Mesendoderm (in vitro differentiated cells): Measurements from ENCODE around the gene PARD3.

ENCODE experiments used
- DNase-seq: peaks from one replicate; pipeline ENCODE4 v3.0.0; 2013
- H2AK5ac ChIP-seq: 2 replicates; pipeline ENCODE4 v1.6.1; 2013; ENCODE audit warnings: low read length, inconsistent platforms
- H2BK120ac ChIP-seq: 2 replicates; pipeline ENCODE4 v1.6.1; 2013; ENCODE audit warnings: low read depth, mild to moderate bottlenecking, low read length, moderate library complexity, mixed read lengths
- H2BK15ac ChIP-seq: replicated peaks from 2 replicates; pipeline ENCODE4 v1.6.1; 2013; ENCODE audit warnings: low read depth, mild to moderate bottlenecking, moderate library complexity
- H2BK5ac ChIP-seq: 2 replicates; pipeline ENCODE4 v1.6.1; 2013; ENCODE audit warnings: low read length, inconsistent platforms
- H3K18ac ChIP-seq: 2 replicates; pipeline ENCODE4 v1.6.1; 2013; ENCODE audit warnings: mild to moderate bottlenecking, low read length, mixed read lengths
- H3K23ac ChIP-seq: one replicate; pipeline ENCODE4 v1.6.1; 2013; ENCODE audit warnings: low read length
- H3K27ac ChIP-seq: 2 replicates; pipeline ENCODE4 v1.5.1; 2013; ENCODE audit warnings: low read depth, mild to moderate bottlenecking, inconsistent platforms, low read length, moderate library complexity
- H3K27me3 ChIP-seq: 2 replicates; pipeline ENCODE4 v1.6.1; 2013; ENCODE audit warnings: low read length, control low read depth, mild to moderate bottlenecking, inconsistent platforms; ENCODE audit not compliant: insufficient read depth, poor library complexity
- H3K36me3 ChIP-seq: 2 replicates; pipeline ENCODE4 v1.6.1; 2013; ENCODE audit warnings: low read length, inconsistent platforms; ENCODE audit not compliant: control insufficient read depth, insufficient read depth
- H3K4ac ChIP-seq: one replicate; pipeline ENCODE4 v1.6.1; 2013; ENCODE audit warnings: low read depth, mild to moderate bottlenecking, low read length, moderate library complexity
- H3K4me1 ChIP-seq: 2 replicates; pipeline ENCODE4 v1.6.1; 2013; ENCODE audit warnings: low read depth, low read length, inconsistent platforms; ENCODE audit not compliant: control insufficient read depth
- H3K4me2 ChIP-seq: 2 replicates; pipeline ENCODE4 v1.6.1; 2013; ENCODE audit warnings: low read length
- H3K4me3 ChIP-seq: 2 replicates; pipeline ENCODE4 v1.5.1; 2013; ENCODE audit warnings: mild to moderate bottlenecking, low read length
- H3K56ac ChIP-seq: one replicate; pipeline ENCODE4 v1.6.1; 2013; ENCODE audit warnings: low read length
- H3K79me1 ChIP-seq: 2 replicates; pipeline ENCODE4 v1.6.1; 2013; ENCODE audit warnings: low read length, inconsistent platforms
- H3K79me2 ChIP-seq: 2 replicates; pipeline ENCODE4 v1.6.1; 2013; ENCODE audit warnings: mild to moderate bottlenecking, low read length; ENCODE audit not compliant: control insufficient read depth, insufficient read depth
- H3K9ac ChIP-seq: 2 replicates; pipeline ENCODE4 v1.6.1; 2013; ENCODE audit warnings: low read length, inconsistent platforms
- H4K5ac ChIP-seq: one replicate; pipeline ENCODE4 v1.6.1; 2013; ENCODE audit warnings: low read length
- H4K8ac ChIP-seq: one replicate; pipeline ENCODE4 v1.6.1; 2013; ENCODE audit warnings: low read depth, mild to moderate bottlenecking, control low read depth, low read length, moderate library complexity
- WGBS: extraction: QIAGEN DNeasy Blood & Tissue Kit; methylation state at CpG from one replicate; pipeline ENCODE4 v1.1.7; 2013; ENCODE audit warnings: low lambda C conversion rate, missing lambda C conversion rate; ENCODE audit not compliant: insufficient coverage; ENCODE audit errors: extremely low coverage; 5-methylcytosine and 5-hydroxymethylcytosine counted together

The PARD3 gene

DNA sequence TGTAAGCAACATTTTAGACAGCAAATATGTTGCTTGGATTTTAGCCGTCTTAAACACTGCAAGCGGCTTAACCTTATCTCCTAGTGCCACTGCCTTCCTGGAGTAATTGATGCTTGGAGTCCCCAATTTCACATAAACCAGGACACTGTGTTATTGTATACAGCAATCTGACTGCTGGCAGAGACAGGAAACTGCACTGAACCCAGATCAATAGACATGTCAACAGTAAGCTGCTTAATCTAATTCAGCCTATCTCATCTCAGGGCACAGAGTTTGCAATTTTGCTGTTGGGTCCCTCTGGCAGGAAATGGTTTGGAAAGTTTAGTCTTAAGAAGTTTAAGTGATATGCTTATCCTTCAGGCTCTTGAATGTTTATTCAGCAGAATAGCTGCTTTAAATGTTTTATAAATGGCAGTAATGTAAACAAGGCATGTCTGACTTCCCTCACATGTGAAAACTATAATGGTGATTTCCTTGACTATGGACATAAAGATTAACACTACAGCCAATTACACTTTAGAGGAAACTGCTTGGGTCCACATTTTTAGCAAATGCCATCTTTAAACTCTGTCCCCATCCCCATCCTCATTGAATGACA lies 598.6 kb downstream of the PARD3 start:
- no peak overlapping the region for H3K4ac ChIP-seq

DNA sequence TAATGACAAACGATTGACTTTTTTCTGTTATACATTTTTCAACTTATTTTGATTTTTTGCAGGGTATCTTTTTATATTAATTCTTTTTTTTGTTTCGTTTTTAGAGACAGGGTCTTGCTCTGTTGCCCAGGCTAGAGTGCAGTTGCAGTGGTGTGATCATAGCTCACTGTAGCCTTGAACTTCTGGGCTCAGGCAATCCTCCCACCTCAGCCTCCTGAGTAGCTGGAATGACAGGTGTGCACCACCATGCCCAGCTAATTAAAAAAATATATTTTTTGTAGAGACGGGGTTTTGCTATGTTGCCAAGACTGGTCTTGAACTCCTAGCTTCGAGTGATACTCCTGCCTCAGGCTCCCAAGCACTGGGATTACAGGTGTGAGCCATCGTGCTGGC lies 601.3 kb downstream of the PARD3 start:
- no peak overlapping the region for H3K27ac ChIP-seq

More for the DNA sequence above, 598.6 kb downstream of the PARD3 start:
- no peak overlapping the region for H3K18ac ChIP-seq
- no peak overlapping the region for H3K23ac ChIP-seq
- peaks cover 5% of the 10 kb centered on the region for H3K4me1 ChIP-seq
- no peaks in the 10 kb centered on the region for H3K79me2 ChIP-seq
- H3K56ac ChIP-seq, result no peak overlapping the region
- no peak overlapping the region for H3K27ac ChIP-seq
- no peak overlapping the region for H3K4me3 ChIP-seq
- H3K79me1 ChIP-seq, result no peaks in the 10 kb centered on the region
- no peak overlapping the region for H2BK15ac ChIP-seq
- no peak for DNase-seq
- H2AK5ac ChIP-seq, result no peak overlapping the region
- no peaks in the 10 kb centered on the region for H3K36me3 ChIP-seq
- no peak overlapping the region for H3K9ac ChIP-seq
- no CpG with 5 or more reads among the region's 2 CpGs for WGBS
- no peaks in the 10 kb centered on the region for H3K27me3 ChIP-seq
- H4K8ac ChIP-seq, result no peak overlapping the region
- no peak overlapping the region for H2BK5ac ChIP-seq
- H3K4me2 ChIP-seq, result no peak overlapping the region
- H4K5ac ChIP-seq, result no peak overlapping the region
- no peak overlapping the region for H2BK120ac ChIP-seq

GRCh38 chr10:34213193-34213804 lies 601.8 kb downstream of the PARD3 start:
- Histone ChIP-seq H3K27ac (no peak overlapping the region), H3K4me2 (no peak overlapping the region), H3K4me3 (no peak overlapping the region), H3K27me3 (no peaks in the 10 kb centered on the region), H2AK5ac (no peak overlapping the region), H4K5ac (no peak overlapping the region), H3K79me2 (no peaks in the 10 kb centered on the region), H3K4me1 (peaks cover 5% of the 10 kb centered on the region), H3K18ac (no peak overlapping the region), H3K4ac (no peak overlapping the region), H2BK120ac (no peak overlapping the region), H3K36me3 (no peaks in the 10 kb centered on the region), H2BK15ac (no peak overlapping the region), H3K79me1 (no peaks in the 10 kb centered on the region), H3K23ac (no peak overlapping the region), H4K8ac (no peak overlapping the region), H3K9ac (no peak overlapping the region), H3K56ac (no peak overlapping the region), H2BK5ac (no peak overlapping the region)
- WGBS, result no CpG with 5 or more reads among the region's 6 CpGs
- DNase-seq, result peak; percentile 72

More for the DNA sequence above, 601.3 kb downstream of the PARD3 start:
- Histone ChIP-seq H2BK15ac (no peak overlapping the region), H3K79me2 (no peaks in the 10 kb centered on the region), H3K56ac (no peak overlapping the region), H3K23ac (no peak overlapping the region), H3K4ac (no peak overlapping the region), H2AK5ac (no peak overlapping the region), H3K18ac (no peak overlapping the region), H3K27me3 (no peaks in the 10 kb centered on the region), H3K4me1 (peaks cover 5% of the 10 kb centered on the region), H4K5ac (no peak overlapping the region), H2BK5ac (no peak overlapping the region), H3K4me3 (no peak overlapping the region), H3K36me3 (no peaks in the 10 kb centered on the region), H2BK120ac (no peak overlapping the region), H3K79me1 (no peaks in the 10 kb centered on the region), H3K4me2 (no peak overlapping the region), H3K9ac (no peak overlapping the region), H4K8ac (no peak overlapping the region)
- no peak for DNase-seq
- WGBS, result no CpG with 5 or more reads among the region's 5 CpGs

GRCh38 chr10:34207343-34207742 lies 607.8 kb downstream of the PARD3 start:
- no peaks in the 10 kb centered on the region for H3K27me3 ChIP-seq
- no CpG with 5 or more reads among the region's 3 CpGs for WGBS
- no peak for DNase-seq

DNA sequence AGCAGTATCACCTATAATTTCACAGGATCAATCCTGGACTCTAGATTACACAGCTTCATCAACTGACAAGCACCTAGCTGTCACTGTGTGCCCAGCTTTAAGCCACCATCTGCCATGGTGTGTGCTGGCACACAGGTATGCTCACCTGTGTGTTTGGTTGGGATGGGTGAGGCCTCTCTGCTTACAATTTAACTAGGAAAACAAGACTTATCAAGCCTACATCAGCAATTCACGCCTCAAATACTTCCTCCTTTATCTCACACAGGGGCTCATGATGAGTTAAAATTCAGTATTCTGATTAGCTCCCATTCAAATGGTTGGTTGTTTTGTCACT lies 608.2 kb downstream of the PARD3 start:
- peaks cover 5% of the 10 kb centered on the region for H3K4me1 ChIP-seq
- no peaks in the 10 kb centered on the region for H3K79me2 ChIP-seq
- H2BK120ac ChIP-seq, result no peak overlapping the region
- H3K4me2 ChIP-seq, result no peak overlapping the region
- no peaks in the 10 kb centered on the region for H3K36me3 ChIP-seq
- no peak overlapping the region for H3K27ac ChIP-seq
- WGBS, result no CpG with 5 or more reads among the region's 1 CpG
- H4K8ac ChIP-seq, result no peak overlapping the region
- H3K4me3 ChIP-seq, result no peak overlapping the region
- no peak overlapping the region for H3K23ac ChIP-seq
- H2BK15ac ChIP-seq, result no peak overlapping the region
- no peak overlapping the region for H3K18ac ChIP-seq
- H3K9ac ChIP-seq, result no peak overlapping the region
- H3K79me1 ChIP-seq, result no peaks in the 10 kb centered on the region
- H3K27me3 ChIP-seq, result no peaks in the 10 kb centered on the region
- peak; percentile 60 for DNase-seq
- no peak overlapping the region for H3K4ac ChIP-seq
- H2AK5ac ChIP-seq, result no peak overlapping the region
- no peak overlapping the region for H3K56ac ChIP-seq
- no peak overlapping the region for H4K5ac ChIP-seq
- H2BK5ac ChIP-seq, result no peak overlapping the region

More at GRCh38 chr10:34207343-34207742, 607.8 kb downstream of the PARD3 start:
- no peak overlapping the region for H4K5ac ChIP-seq
- H4K8ac ChIP-seq, result no peak overlapping the region
- no peaks in the 10 kb centered on the region for H3K36me3 ChIP-seq
- no peaks in the 10 kb centered on the region for H3K79me1 ChIP-seq
- no peak overlapping the region for H2AK5ac ChIP-seq
- H3K18ac ChIP-seq, result no peak overlapping the region
- peaks cover 6% of the 10 kb centered on the region for H3K4me1 ChIP-seq
- no peak overlapping the region for H3K27ac ChIP-seq
- H3K23ac ChIP-seq, result no peak overlapping the region
- H3K79me2 ChIP-seq, result no peaks in the 10 kb centered on the region
- H2BK15ac ChIP-seq, result no peak overlapping the region
- no peak overlapping the region for H3K4ac ChIP-seq
- H3K9ac ChIP-seq, result no peak overlapping the region
- H2BK120ac ChIP-seq, result no peak overlapping the region
- H3K4me3 ChIP-seq, result no peak overlapping the region
- no peak overlapping the region for H3K4me2 ChIP-seq
- H2BK5ac ChIP-seq, result no peak overlapping the region
- no peak overlapping the region for H3K56ac ChIP-seq
